ENCODE data around the gene FBXL7.

The FBXL7 gene

GRCh38 chr5:15728811-15729210 is 228.8 kb downstream of the FBXL7 start:
- TF ChIP-seq CTCF (conservative IDR thresholded peaks at IDR 0.05) = no peak
- H3K27ac ChIP-seq = no peak overlapping the region

- no peak overlapping the region for H3K27ac ChIP-seq
- no peak for TF ChIP-seq CTCF (conservative IDR thresholded peaks at IDR 0.05)
These were observed 231.7 kb downstream of the FBXL7 start for GRCh38 chr5:15731699-15732098.

- no peak overlapping the region for H3K27ac ChIP-seq
- TF ChIP-seq CTCF (conservative IDR thresholded peaks at IDR 0.05) = no peak
These were observed 234.1 kb downstream of the FBXL7 start for GRCh38 chr5:15734058-15734457.

GRCh38 chr5:15737036-15737821 is 237.2 kb downstream of the FBXL7 start:
- no peak overlapping the region for H3K27ac ChIP-seq
- TF ChIP-seq CTCF (conservative IDR thresholded peaks at IDR 0.05) = no peak

GRCh38 chr5:15737871-15738664 is 238.1 kb downstream of the FBXL7 start:
- no peak for TF ChIP-seq CTCF (conservative IDR thresholded peaks at IDR 0.05)
- H3K27ac ChIP-seq = no peak overlapping the region

- no peak overlapping the region for H3K27ac ChIP-seq
- TF ChIP-seq CTCF (conservative IDR thresholded peaks at IDR 0.05) = no peak
These were observed 240.4 kb downstream of the FBXL7 start for GRCh38 chr5:15740383-15740782.

GRCh38 chr5:15741591-15741990 is 241.6 kb downstream of the FBXL7 start:
- no peak overlapping the region for H3K27ac ChIP-seq
- no peak for TF ChIP-seq CTCF (conservative IDR thresholded peaks at IDR 0.05)
